Activated CD8-positive, alpha-beta memory T cell treated with anti-CD3 and anti-CD28 coated beads for 24 hours (primary cell): Measurements from ENCODE around the gene KCNC3.

Source experiments
- DNase-seq: peaks from one replicate; pipeline ENCODE4 v3.0.0-alpha.2; 2020

KCNC3 gene

DNA sequence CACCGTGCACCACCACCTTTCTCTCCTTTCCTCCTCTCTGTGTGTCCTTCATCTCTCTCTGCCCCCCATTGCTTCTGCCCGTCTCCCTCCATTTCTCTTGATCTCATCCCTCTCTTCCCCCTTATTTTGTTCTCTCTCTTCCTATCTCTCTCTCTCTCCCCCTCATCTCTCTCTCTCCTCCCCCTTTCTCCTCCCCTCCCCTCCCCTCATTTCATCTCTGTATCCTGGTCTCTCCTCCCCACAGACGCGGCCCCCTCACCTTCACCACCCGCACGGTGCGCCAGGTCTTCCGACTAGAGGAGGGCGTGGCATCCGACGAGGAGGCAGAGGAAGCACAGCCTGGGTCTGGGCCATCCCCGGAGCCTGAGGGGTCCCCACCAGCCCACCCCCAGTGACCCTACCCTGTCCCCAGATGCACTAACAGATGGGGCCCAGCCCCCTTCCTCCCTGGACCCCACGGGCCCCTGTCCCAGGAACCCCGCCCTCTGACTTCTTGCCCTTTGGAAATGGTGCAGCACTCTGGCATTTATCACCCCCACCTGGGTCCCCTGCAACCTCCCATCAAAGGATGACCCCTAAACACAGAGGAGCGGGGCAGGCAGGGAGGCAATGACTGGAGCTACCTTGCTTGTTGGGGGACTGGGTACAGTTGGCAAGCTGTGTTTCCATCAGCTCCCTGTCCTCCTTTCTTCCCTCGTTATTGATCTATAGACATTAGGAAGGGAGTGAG lies 19.6 kb downstream of the KCNC3 start:
- DNase-seq, result no peak

DNA sequence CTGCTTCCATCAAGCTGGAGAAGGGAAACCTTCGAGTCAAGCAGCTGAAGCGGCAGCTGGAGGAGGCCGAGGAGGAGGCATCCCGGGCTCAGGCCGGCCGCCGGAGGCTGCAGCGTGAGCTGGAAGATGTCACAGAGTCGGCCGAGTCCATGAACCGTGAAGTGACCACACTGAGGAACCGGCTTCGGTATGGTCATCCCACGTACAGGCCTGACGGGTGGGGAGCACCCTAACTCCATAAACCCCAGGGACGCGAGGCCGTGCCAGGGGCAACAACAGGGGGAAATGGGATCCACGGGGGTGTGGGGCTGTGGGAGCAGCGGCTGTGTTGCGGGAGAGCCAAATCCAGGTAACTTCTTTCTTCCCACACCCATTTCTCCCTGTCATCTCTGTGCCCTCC lies 20.2 kb downstream of the KCNC3 start:
- no peak for DNase-seq

DNA sequence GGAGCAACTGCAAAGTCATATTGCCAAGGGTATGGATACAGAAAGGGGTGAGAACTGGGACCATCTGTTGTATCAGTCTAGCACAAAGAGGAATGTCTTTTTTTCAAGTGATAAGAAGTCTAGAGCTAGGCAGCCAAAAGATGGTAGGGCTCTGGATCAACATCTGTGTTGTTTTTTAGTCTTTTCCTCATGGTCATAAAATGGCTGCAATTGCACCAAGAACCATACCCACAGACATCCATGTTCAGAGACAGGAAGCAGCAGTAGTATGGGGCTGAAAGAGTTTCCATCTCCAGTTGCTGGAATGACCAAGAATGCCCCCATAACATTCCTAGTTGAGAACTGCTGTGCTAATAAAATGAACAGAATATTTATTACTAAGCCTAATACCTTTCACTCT lies 25.6 kb downstream of the KCNC3 start:
- DNase-seq, result no peak

DNA sequence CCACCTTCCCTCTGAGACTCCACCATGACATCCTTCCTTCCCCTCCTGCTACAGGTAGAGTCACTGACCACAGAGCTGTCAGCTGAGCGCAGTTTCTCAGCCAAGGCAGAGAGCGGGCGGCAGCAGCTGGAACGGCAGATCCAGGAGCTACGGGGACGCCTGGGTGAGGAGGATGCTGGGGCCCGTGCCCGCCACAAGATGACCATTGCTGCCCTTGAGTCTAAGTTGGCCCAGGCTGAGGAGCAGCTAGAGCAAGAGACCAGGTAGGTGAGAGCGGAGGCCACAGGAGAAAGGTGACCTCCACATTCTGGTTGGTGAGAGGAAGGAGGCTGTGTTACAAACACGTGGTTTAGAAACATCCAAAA lies 27.6 kb downstream of the KCNC3 start:
- DNase-seq, result no peak

DNA sequence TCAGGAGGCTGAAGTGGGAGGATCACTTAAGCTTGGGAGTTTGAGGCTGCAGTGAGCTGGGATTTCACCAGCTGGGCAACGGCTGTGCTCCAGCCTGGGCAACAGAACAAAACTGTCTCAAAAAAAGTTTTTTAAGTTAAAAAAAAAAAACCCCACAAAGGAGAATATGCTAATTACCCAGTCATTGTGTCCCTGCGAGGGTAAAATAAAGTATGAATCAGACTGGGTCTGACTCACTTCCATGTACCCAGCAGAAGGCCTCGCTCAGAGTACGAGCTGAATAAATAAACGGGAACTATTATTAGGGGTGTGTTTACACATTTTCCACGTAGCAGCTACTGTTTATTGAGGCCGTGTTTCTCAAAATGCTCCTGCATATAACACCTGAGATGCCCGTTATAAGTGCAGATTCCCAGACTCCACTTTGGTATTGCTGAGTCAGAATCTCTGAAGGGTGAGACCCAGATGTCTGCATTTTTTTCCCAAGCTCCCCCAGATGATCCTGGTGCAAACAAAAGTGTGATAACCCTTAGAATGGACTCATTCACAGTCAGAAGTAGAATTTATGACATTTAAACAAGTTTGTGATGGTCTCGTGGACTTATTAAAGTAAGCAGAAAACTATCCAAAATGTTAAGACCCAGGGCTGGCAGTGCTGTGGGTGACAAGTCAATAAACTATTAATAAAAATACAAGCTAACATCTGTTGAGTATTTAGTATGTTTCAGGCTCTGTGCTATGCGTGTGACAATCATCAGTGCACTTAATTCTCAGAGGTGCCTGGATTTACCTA lies 28.2 kb downstream of the KCNC3 start:
- no peak for DNase-seq

DNA sequence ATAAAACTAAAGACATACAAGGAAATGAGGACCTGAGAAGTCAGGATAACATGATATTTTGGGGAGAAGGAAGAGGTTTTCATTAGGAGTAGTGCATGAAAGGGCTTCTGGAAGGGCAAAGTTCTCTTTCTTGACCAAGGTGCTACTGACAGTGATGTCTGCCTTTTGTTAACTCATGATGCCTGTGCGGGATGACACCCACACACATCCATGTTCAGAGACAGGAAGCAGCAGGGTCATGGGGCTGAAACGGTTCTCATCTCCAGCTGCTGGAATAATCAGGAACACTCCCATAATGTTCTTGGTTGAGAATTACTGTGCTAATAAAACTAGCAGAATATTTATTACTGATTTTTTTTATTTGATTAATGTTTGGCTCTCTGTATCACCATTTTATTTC lies 29.1 kb downstream of the KCNC3 start:
- no peak for DNase-seq

DNA sequence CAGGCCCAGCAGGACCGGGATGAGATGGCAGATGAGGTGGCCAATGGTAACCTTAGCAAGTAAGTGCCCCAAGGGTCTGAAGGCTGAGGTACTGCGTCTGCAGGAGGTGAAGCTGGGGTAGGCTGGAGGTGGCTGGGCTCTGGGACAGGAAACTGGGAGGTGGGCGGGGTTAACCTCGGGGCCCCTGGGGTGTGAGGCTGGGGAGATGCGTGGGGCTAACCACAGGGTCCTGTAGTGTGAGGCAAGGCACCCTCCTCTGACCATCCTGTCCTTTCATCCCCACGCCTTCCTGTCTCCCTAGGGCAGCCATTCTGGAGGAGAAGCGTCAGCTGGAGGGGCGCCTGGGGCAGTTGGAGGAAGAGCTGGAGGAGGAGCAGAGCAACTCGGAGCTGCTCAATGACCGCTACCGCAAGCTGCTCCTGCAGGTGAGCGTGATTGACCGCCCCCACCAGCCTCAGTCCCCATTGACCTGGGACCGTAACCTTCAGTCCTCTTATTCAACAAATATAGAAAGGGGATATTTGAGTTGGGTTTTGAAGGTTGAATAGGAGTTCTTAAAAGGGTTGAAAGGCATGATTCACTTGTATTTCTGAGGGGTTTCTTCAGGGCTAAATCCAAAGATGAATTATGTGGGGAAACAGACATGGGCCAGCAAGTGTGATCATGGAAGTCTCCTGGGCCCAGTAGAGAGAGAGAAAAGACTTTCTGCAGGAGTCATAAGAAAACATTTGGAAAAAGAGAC lies 35.7 kb downstream of the KCNC3 start:
- no peak for DNase-seq

DNA sequence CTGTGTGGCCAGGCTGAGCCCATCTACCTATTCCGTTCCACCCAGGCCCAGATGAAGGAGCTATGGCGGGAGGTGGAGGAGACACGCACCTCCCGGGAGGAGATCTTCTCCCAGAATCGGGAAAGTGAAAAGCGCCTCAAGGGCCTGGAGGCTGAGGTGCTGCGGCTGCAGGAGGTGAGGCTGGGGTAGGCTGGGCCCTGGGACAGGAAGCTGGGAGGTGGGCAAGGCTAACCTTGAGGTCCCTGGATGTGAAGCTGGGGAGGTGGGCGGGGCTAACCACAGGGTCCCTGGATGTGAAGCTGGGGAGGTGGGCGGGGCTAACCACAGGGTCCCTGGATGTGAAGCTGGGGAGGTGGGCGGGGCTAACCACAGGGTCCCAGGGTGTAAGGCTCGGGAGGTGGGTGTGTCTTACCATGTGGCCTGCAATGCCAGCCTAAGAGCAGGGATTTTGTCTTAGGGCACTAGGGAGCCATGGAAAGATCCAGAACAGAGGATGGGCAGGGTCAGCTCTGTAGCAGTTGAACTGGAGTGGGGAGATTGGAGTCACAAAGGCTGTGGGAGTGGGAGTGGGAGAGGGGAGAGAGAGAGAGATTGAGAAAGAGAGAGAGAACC lies 36.9 kb downstream of the KCNC3 start:
- DNase-seq, result no peak

DNA sequence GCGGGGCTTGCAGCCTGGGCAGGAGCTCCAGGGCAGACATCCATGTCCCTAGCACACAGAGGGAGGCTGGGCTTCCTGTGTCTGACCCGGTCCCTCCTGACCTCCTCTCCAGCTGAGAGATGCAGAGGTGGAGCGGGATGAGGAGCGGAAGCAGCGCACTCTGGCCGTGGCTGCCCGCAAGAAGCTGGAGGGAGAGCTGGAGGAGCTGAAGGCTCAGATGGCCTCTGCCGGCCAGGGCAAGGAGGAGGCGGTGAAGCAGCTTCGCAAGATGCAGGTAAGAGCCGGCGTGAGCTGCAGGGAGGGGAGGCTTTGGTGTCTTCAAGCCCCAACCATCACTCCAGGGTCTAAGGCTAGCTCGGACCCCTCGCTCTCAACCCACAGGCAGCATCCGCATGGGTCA lies 38.4 kb downstream of the KCNC3 start:
- no peak for DNase-seq

DNA sequence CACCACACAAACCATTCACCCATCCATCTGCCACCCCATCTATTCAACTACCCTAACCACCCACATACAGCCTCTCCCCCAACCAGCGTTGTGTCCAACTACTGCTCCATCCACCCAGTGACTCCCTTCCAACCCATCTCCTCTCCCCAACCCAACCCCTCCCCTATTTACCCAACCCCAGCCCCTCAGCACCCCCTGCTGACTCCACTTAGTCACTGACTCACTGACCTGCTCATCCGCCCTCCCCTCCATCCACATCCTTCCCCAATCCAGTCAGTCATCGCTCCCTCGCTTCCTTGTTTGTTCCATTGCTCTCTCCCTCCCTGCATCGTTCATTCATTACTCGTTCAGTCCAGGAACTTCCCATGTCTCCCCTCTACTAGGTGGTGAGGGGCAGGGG lies 39.2 kb downstream of the KCNC3 start:
- DNase-seq, result no peak

DNA sequence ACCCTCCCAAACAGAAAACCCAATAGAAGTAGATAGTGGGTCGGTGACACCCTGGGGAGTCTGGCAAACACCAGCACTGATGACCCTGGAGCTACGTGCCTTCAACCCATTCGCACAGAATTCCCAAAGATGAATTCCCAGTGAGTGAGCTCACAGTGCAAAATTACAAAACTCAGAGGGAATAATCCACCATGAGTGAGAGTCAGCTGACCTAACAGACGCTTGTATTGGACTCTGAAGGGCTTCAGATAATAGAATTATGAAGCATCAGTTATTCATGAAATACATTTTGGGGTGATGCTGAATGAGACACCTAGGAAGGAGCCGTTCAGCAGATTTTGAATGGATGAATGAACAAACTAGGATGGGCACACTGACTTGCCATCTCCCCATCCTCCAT lies 40.2 kb downstream of the KCNC3 start:
- DNase-seq, result no peak

DNA sequence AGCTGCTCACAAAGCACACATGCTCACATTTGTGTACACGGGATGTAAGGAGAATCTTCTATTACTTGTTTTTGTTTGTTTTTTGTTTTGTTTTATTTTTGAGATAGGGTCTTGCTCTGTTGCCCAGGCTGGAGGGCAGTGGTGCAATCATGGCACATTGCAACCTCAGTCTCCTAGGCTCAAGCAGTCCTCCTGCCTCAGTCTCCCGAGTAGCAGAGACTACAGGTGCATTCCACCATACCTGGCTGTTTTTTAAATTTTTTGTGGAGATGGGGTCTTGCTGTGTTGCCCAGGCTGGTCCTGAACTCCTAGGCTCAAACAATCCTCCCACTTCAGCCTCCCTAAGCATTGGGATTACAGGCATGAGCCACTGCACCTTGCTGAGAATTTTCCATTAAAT lies 41.8 kb downstream of the KCNC3 start:
- no peak for DNase-seq

DNA sequence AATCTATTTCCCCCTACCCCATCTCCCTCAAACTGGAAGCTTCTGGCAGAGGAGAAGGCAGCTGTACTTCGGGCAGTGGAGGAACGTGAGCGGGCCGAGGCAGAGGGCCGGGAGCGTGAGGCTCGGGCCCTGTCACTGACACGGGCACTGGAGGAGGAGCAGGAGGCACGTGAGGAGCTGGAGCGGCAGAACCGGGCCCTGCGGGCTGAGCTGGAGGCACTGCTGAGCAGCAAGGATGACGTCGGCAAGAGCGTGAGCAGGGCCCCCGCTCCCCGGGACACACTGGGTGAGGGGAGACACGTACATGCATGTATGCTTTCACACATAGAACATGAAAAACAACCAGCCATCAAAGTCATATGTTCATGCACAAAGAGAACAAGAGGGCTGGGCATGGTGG lies 42.7 kb downstream of the KCNC3 start:
- no peak for DNase-seq

DNA sequence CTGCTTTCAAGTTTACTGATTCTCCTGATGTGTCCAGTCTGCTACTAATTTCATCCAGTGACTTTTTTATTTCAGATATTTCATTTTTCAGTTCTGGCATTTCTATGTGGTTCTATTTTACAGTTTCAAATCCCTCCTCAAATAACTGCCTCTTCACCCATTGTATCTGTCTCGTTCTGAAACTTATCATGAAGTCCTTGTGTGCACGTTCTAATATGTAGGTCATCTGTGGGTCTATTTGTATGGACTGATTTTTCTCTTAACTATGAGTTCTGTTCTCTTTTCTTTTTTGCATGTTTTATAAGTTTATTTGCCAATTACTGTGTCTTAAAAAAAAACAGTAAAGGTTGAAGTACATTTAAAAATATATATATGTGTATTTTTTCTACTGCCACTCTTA lies 43.3 kb downstream of the KCNC3 start:
- DNase-seq, result no peak

DNA sequence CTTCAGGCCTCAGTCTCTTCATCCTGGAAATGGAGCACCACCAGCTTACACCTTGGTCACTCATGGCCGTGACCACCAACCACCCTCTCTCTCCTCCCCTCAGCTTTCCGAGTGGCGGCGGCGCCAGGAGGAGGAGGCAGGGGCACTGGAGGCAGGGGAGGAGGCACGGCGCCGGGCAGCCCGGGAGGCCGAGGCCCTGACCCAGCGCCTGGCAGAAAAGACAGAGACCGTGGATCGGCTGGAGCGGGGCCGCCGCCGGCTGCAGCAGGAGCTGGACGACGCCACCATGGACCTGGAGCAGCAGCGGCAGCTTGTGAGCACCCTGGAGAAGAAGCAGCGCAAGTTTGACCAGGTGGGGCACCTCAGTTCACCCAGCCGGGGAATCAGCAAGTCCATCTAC lies 47.7 kb downstream of the KCNC3 start:
- DNase-seq, result no peak

DNA sequence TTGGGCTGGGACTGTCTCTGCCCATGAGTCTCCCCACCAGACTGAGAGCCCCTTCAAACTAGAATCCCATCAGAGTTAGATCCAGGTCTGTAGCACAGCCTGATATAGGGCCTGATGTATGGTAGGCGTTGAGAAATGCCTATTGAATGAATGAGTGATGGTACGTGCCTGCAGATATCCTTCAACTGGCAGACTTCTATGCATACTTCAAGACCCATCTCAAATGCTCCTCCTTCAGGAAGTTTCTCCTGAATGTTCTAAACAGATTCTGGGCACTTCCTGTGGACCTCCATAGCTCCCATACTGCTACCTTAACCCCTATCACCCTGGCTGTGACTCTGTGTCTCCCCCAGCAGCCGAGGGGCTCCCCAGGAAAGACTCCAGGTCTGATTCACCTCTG lies 48.2 kb downstream of the KCNC3 start:
- no peak for DNase-seq

DNA sequence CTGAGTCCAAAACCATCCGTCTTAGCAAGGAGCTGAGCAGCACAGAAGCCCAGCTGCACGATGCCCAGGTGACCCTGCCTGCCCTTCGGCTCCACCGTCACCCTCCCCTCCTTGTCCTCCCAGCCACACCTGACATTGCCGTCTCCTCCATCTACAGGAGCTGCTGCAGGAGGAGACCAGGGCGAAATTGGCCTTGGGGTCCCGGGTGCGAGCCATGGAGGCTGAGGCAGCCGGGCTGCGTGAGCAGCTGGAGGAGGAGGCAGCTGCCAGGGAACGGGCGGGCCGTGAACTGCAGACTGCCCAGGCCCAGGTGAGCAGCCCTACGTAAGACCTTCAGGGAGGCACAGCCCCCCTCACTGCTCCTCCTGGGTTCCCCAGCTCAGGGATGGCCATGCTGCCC lies 49.1 kb downstream of the KCNC3 start:
- DNase-seq, result no peak

DNA sequence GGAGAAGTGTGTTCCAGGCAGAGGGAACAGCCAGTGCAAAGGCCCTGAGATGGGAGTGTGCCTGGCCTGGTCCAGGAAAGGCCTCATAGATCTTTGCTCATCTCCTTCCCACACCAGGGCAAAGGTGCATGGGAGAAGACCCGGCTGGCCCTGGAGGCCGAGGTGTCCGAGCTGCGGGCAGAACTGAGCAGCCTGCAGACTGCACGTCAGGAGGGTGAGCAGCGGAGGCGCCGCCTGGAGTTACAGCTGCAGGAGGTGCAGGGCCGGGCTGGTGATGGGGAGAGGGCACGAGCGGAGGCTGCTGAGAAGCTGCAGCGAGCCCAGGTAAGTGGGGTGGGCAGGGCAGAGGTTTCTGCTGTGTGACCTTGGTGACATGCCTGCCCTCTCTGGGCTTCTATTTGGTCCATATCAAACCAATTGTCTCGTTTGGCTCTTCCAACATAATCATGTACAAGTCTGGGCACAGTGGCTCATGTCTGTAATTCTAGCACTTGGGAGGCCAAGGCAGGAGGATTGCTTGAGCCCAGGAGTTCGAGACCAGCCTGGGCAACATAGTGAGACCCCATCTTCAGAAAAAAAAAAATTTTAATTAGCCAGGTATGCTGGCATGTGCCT lies 51.1 kb downstream of the KCNC3 start:
- DNase-seq, result no peak

DNA sequence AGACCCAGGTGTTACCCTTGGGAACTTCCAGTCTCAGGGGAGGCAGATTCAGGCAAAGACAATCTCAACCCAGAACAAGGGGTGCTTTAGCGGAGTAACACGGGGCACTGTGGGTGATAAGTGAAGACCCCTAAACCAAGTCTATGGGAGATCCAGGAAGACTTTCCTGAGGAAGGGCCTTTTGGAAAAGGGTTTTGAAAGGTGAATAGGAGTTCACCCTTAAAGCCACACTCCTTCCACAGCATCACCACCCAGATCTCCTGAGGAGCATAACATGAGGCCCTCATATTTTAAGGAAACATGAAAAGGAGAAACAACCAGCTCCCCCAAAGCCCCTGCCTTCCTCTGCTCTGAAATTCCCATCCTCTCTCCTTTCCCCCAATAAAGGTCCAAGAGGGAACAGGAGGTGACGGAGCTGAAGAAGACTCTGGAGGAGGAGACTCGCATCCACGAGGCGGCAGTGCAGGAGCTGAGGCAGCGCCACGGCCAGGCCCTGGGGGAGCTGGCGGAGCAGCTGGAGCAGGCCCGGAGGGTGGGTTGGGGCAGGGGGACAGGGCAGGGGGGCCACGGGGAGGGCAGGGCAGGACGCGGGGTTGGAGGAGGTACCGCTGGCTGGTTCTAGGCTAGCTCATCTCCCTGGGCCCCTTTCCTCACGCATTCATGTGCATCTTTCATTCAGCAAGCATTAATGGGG lies 52.7 kb downstream of the KCNC3 start:
- DNase-seq, result no peak

DNA sequence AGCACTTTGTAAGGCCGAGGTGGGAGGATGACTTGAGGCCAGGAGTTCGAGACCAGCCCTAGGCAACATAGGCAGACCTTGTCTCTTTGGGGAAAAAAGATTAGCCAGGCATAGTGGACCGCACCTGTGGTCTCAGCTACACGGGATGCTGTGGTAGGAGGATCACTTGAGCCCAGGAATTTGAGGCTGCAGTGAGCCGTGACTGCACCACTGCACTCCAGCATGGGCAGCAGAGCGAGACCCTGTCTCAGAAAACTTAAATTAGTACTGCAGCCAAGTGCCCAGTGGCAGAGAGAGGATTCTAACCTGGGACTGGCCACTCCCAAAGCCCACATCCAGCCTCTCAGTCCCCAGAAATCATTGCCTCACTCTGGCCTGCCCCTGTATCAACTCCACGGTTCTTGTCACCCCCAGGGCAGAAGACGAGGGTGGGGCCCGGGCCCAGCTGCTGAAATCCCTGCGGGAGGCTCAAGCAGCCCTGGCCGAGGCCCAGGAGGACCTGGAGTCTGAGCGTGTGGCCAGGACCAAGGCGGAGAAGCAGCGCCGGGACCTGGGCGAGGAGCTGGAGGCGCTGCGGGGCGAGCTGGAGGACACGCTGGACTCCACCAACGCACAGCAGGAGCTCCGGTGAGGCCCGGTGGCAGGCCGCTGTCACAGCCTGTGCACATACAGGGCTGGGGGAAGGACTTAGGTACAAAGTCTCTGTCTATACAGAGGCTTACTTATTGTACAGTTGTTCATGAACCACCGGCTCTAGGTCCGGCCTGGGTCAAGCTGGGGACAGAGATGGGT lies 53.4 kb downstream of the KCNC3 start:
- DNase-seq, result no peak

DNA sequence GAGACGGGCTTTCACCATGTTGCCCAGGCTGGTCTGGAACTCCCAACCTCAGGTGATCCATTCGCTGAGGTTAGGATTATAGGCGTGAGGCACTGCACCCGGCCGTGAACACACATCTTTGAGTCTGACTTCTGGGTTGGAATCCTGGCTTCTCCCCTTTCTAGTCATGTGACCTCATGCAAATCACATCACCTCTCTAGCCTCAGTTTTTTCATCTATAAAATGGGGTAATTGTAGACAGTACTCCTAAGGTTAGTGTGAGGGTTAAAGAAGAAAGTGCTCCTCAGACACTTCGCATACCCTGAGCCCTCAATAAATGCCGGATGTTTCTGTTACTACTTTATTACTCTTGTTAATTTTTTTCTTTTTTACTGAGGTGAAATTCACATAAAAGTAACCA lies 55.4 kb downstream of the KCNC3 start:
- DNase-seq, result no peak
